ENCODE data around the gene SIGLEC15. TPM values are rescaled to one million over a fixed set of nuclear protein-coding genes. Genes with fewer than 3 reads are reported as not detected.

Gene SIGLEC15
- total RNA-seq, 3 donors from 2014 or later = 0.16 to 0.17 TPM; not detected in 1

DNA sequence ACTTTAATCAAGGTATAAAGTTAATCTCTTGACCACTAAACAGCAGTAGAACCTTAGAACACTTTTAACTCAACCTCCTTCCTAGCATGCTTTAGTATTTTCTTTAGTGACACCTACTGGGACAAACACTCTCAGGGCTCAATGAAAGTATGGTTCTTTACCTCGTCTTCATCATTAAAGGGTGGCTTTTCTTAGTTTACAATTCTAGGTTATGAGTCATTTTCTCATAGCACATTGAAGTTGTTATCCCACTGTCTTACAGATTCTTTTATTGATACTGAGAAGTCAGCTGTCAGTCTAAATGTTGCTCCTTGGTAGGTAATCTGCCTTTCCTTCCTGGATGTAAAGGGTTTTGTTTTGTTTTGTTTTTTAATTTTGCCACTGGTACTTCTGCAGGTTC, 38.0 kb downstream of the SIGLEC15 start:
- no peak for ATAC-seq

GRCh38 chr18:45864081-45864480, 38.6 kb downstream of the SIGLEC15 start:
- H3K4me3 ChIP-seq = no peak overlapping the region
- DNase-seq = no peak
- H3K9me3 ChIP-seq = no peaks in the 10 kb centered on the region
- intact Hi-C loops (cut with DNase I, micrococcal nuclease) = no loop called here
- TF ChIP-seq CTCF (IDR thresholded peaks at IDR 0.05) = no peak
- ATAC-seq = no peak
- H3K4me1 ChIP-seq (ENCODE audit: low read depth) = no peaks in the 10 kb centered on the region
- H3K36me3 ChIP-seq (ENCODE audit: low read depth) = peaks cover 4% of the 10 kb centered on the region

More for the DNA sequence above, 38.0 kb downstream of the SIGLEC15 start:
- DNase-seq = no peak
- no peaks in the 10 kb centered on the region for H3K4me1 ChIP-seq (ENCODE audit: low read depth)
- intact Hi-C loops (cut with DNase I, micrococcal nuclease) = no loop called here
- H3K36me3 ChIP-seq (ENCODE audit: low read depth) = peaks cover 4% of the 10 kb centered on the region
- no peak overlapping the region for H3K4me3 ChIP-seq
- no peaks in the 10 kb centered on the region for H3K9me3 ChIP-seq
- no peak for TF ChIP-seq CTCF (IDR thresholded peaks at IDR 0.05)

DNA sequence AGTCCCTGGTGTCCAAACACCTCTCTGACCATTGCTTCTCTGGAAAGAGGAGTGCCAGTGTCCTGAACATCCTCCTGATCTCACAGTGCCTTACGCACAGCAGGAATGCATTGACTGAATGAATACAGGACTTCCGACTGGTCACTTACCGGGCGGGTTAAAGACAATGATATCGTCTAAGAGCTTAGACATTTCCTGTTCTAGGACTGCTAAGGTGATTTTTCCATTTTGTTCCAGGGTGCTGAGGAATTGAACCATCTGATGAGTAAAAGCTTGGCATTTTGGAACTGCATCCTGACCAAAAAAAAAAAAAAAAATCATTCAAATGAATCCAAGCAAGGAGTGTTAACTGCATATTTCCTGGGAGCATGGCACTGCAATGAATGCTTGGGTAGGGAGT, 40.0 kb downstream of the SIGLEC15 start:
- intact Hi-C loops (cut with DNase I, micrococcal nuclease) = no loop called here
- no peak for ATAC-seq
- no peak for TF ChIP-seq CTCF (IDR thresholded peaks at IDR 0.05)
- no peak for DNase-seq
- Histone ChIP-seq H3K4me1 (ENCODE audit: low read depth) (no peaks in the 10 kb centered on the region), H3K9me3 (no peaks in the 10 kb centered on the region), H3K4me3 (no peak overlapping the region), H3K36me3 (ENCODE audit: low read depth) (peaks cover 4% of the 10 kb centered on the region)

DNA sequence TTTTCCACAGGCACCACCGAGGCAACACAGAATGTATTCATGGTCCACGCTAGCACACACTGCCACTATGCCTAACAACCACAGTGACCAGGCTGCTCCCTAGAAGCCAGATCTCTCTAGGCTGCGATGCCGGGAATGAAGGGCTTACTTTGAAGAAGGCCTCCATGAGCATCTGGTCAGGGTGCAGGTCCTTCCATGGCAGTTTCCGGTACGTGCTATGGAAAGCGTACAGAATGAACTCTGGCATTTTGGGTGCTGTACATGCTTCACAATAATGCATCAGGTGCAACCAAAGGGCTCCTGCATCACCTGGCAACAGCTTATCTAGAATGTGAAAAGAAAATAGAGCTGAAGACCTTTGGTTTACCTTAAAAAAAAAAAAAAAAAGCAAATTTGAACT, 44.9 kb downstream of the SIGLEC15 start:
- intact Hi-C loops (cut with DNase I, micrococcal nuclease) = loop anchor here in 1 of 2 donors (10.0 kb wide), 1 partner anchor 196 kb away; no protein-coding TSS in a partner anchor
- no peak for TF ChIP-seq CTCF (IDR thresholded peaks at IDR 0.05)

DNA sequence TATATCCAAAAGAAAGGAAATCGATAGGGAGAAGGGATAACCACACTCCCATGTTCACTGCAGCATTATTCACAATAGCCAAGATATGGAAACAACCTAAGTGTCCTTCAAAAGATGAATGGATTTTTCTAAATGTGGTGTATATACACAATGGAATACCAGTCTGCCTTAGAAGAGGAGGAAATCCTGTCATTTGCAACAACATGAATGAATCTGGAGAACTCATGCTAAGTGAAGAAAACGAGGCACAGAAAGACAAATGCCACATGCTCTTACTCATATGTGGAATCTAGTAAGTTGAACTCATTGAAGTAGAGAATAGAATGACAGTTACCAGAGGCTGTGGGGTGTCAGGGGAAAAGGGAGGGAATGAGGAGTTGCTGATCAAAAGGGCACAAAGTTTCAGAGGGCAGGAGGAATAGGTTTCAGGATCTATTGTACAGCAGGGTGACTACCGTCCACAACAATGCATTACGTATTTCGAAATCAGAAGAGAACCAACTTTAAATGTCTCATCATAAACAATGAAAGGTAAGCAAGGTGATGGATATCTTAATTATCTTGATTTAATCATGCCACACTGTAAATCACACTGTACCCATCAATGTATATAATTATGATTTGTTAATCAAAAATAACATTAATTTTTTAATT, 46.1 kb downstream of the SIGLEC15 start:
- Histone ChIP-seq H3K4me3 (no peak overlapping the region), H3K4me1 (ENCODE audit: low read depth) (no peaks in the 10 kb centered on the region), H3K9me3 (no peaks in the 10 kb centered on the region), H3K36me3 (ENCODE audit: low read depth) (peaks cover 2% of the 10 kb centered on the region)
- ATAC-seq (no peak), DNase-seq (no peak)
- TF ChIP-seq CTCF (IDR thresholded peaks at IDR 0.05) = no peak
- intact Hi-C loops (cut with DNase I, micrococcal nuclease) = loop anchor here in 1 of 2 donors (10.0 kb wide), 1 partner anchor 197 kb away; no protein-coding TSS in a partner anchor

More for the DNA sequence above, 44.9 kb downstream of the SIGLEC15 start:
- H3K4me1 ChIP-seq (ENCODE audit: low read depth) = no peaks in the 10 kb centered on the region
- ATAC-seq = no peak
- DNase-seq = no peak
- no peak overlapping the region for H3K4me3 ChIP-seq
- H3K36me3 ChIP-seq (ENCODE audit: low read depth) = peaks cover 4% of the 10 kb centered on the region
- no peaks in the 10 kb centered on the region for H3K9me3 ChIP-seq

Measured in mucosa of descending colon (tissue), 3 donors.